A549 (cell line): ENCODE data around the gene KCNE5. TPM values are rescaled to one million over a fixed set of nuclear protein-coding genes. Genes with fewer than 3 reads are reported as not detected.
"Not testable (repeated sequence)": the region's sequence is repeated elsewhere in the genome, so short reads cannot be mapped to it uniquely, and the experiment has no call there.

ENCODE experiments used
- ATAC-seq, 2 experiments: fragments of 200-7000 bp in 1 of 2; fragments of >200 bp in 1 of 2; cut with Nextera tagmentation in 1 of 2; cut with Tn5 transposase in 1 of 2; 3 replicates each; pipeline versions ENCODE4 v1.8.0 to v1.9.1; 2018 to 2020; ENCODE audit warnings: mild to moderate bottlenecking in 1 of 2, moderate library complexity in 1 of 2
- CTCF ChIA-PET: fragments of 300-600 bp; sonication (Branson Sonifier 250); formaldehyde crosslinking; extraction: SDS; loops from one replicate; lab custom pipeline; 2021; ENCODE audit warnings: antibody characterized with exemption, inconsistent platforms; lab: Yijun Ruan, JAX
- POLR2A ChIA-PET: fragments of 350-600 bp; formaldehyde crosslinking; extraction: SDS; loops from one replicate; lab custom pipeline; 2021; ENCODE audit warnings: antibody characterized with exemption, inconsistent platforms; lab: Yijun Ruan, JAX
- DNase-seq, 2 experiments: peaks; one replicate each; pipeline versions ENCODE4 v3.0.0 to v3.0.0-alpha.2; 2011 to 2016; ENCODE audit warnings: low read depth in 1 of 2, low spot score in 1 of 2
- FAIRE-seq: peaks from 2 replicates; lab custom pipeline; 2011; peaks lifted over from hg19 to GRCh38; lab: Jason Lieb, UNC
- H3K27ac ChIP-seq, 2 experiments: fragments of >200 bp; sonication (Bioruptor Twin); formaldehyde crosslinking; 3 replicates each; pipeline ENCODE4 v1.5.1; 2016 to 2017
- H3K4me1 ChIP-seq: fragments of >200 bp; sonication (Bioruptor Twin); formaldehyde crosslinking; 3 replicates; pipeline ENCODE4 v1.6.1; 2016
- H3K4me2 ChIP-seq: fragments of >200 bp; sonication (Bioruptor Twin); formaldehyde crosslinking; 3 replicates; pipeline ENCODE4 v1.6.1; 2016
- H3K4me3 ChIP-seq: fragments of >200 bp; sonication (Bioruptor Twin); formaldehyde crosslinking; 3 replicates; pipeline ENCODE4 v1.5.1; 2016
- H3K9me3 ChIP-seq: fragments of >200 bp; sonication (Bioruptor Twin); formaldehyde crosslinking; 3 replicates; pipeline ENCODE4 v1.6.1; 2016
- BCL3 ChIP-seq: fragments of >200 bp; sonication (Bioruptor Twin); formaldehyde crosslinking; IDR thresholded peaks from 3 replicates; pipeline ENCODE4 v1.6.1; 2016
- BHLHE40 ChIP-seq: IDR thresholded peaks from 2 replicates; pipeline ENCODE4 v1.6.1; 2012; ENCODE audit warnings: low read depth, low read length, inconsistent platforms
- CBX2 ChIP-seq: fragments of 200-600 bp; sonication (generic); IDR thresholded peaks from 2 replicates; pipeline ENCODE4 v1.6.1; 2016; ENCODE audit warnings: low read depth, mild to moderate bottlenecking, borderline replicate concordance
- CBX8 ChIP-seq: fragments of 200-600 bp; sonication (generic); IDR thresholded peaks from 2 replicates; pipeline ENCODE4 v1.6.1; 2016
- CHD4 ChIP-seq: fragments of 200-600 bp; sonication (generic); IDR thresholded peaks from 2 replicates; pipeline ENCODE4 v1.6.1; 2016; ENCODE audit warnings: antibody characterized with exemption, mild to moderate bottlenecking, borderline replicate concordance
- EHF ChIP-seq: fragments of 250-450 bp; sonication (Bioruptor Pico); IDR thresholded peaks from 2 replicates; pipeline ENCODE4 v1.5.0; 2020; ENCODE audit warnings: mild to moderate bottlenecking
- EHMT2 ChIP-seq: fragments of 200-600 bp; sonication (generic); IDR thresholded peaks from 2 replicates; pipeline ENCODE4 v1.6.1; 2016; ENCODE audit warnings: antibody characterized with exemption, low read depth, mild to moderate bottlenecking, moderate library complexity
- ELK1 ChIP-seq: fragments of 150-350 bp; IDR thresholded peaks from 2 replicates; pipeline ENCODE4 v1.6.1; 2014; ENCODE audit warnings: low read depth, mild to moderate bottlenecking, low read length
- EP300 ChIP-seq, 2 experiments: fragments of >200 bp; sonication (Bioruptor Twin); formaldehyde crosslinking; IDR thresholded peaks; 2 replicates in 1 of 2; 3 replicates in 1 of 2; pipeline ENCODE4 v1.6.1; 2016 to 2017
- FOXS1 ChIP-seq: fragments of 250-450 bp; sonication (Bioruptor Pico); IDR thresholded peaks from 2 replicates; pipeline ENCODE4 v1.5.0; 2020; ENCODE audit warnings: mild to moderate bottlenecking, moderate library complexity
- HEYL ChIP-seq: fragments of 250-450 bp; sonication (Bioruptor Pico); IDR thresholded peaks from 2 replicates; pipeline ENCODE4 v1.8.0; 2021; ENCODE audit warnings: mild to moderate bottlenecking, moderate library complexity
- HOXA7 ChIP-seq: fragments of 250-450 bp; sonication (Bioruptor Pico); IDR thresholded peaks from 2 replicates; pipeline ENCODE4 v1.5.0; 2020; ENCODE audit warnings: mild to moderate bottlenecking, moderate library complexity
- HOXB5 ChIP-seq: fragments of 250-450 bp; sonication (Bioruptor Pico); IDR thresholded peaks from 2 replicates; pipeline ENCODE4 v1.5.0; 2020; ENCODE audit warnings: mild to moderate bottlenecking, moderate library complexity
- JUNB ChIP-seq: fragments of >200 bp; sonication (Bioruptor Twin); formaldehyde crosslinking; IDR thresholded peaks from 2 replicates; pipeline ENCODE4 v1.6.1; 2016
- MAX ChIP-seq: IDR thresholded peaks from 2 replicates; pipeline ENCODE4 v1.6.1; 2012
- MAZ ChIP-seq: fragments of 150-350 bp; IDR thresholded peaks from 2 replicates; pipeline ENCODE4 v1.6.1; 2014; ENCODE audit warnings: antibody characterized with exemption, low read depth, low read length, borderline replicate concordance
- PHF8 ChIP-seq: fragments of 200-600 bp; sonication (generic); IDR thresholded peaks from 2 replicates; pipeline ENCODE4 v1.6.1; 2016; ENCODE audit warnings: low read depth, mild to moderate bottlenecking, antibody characterized with exemption, moderate library complexity, borderline replicate concordance
- RCOR1 ChIP-seq: fragments of 150-350 bp; IDR thresholded peaks from 2 replicates; pipeline ENCODE4 v1.6.1; 2014; ENCODE audit warnings: antibody characterized with exemption, low read length, low read depth
- SREBF2 ChIP-seq: fragments of 450-650 bp; IDR thresholded peaks from 2 replicates; pipeline ENCODE4 v1.6.1; 2014; ENCODE audit warnings: mild to moderate bottlenecking, moderate library complexity
- TP53 ChIP-seq: fragments of 250-450 bp; sonication (Bioruptor Pico); IDR thresholded peaks from 2 replicates; pipeline ENCODE4 v1.5.0; 2021; ENCODE audit warnings: mild to moderate bottlenecking, moderate library complexity
- USF2 ChIP-seq: fragments of 450-650 bp; IDR thresholded peaks from 2 replicates; pipeline ENCODE4 v1.6.1; 2014; ENCODE audit warnings: antibody characterized with exemption
- ZC3H11A ChIP-seq: fragments of 450-650 bp; IDR thresholded peaks from 2 replicates; pipeline ENCODE4 v1.6.1; 2014; ENCODE audit warnings: antibody characterized with exemption, mild to moderate bottlenecking
- WGBS: methylation state at CpG from one replicate; pipeline ENCODE4 v1.1.6; 2017; ENCODE audit errors: missing lambda C conversion rate; 5-methylcytosine and 5-hydroxymethylcytosine counted together
- polyA plus RNA-seq, 4 experiments: library from polyadenylated mRNA; depleted of rRNA in 3 of 4; stranded (reverse); fragments of >200 nt; fragmentation: RNase III in 1 of 4; extraction: RNeasy Plus Mini Kit Qiagen cat#74134 plus additional on column Dnase treatment in 1 of 4; gene quantifications; 2 replicates in 3 of 4; 3 replicates in 1 of 4; pipeline ENCODE4 v1.2.3, GENCODE V29; 2011 to 2017

The KCNE5 gene
- polyA plus RNA-seq, 2 of the 4 experiments (the other 2 are of a cell fraction) = 0.17 to 0.23 TPM

GRCh38 chrX:109655502-109656201 lies 30.7 kb upstream of the KCNE5 start:
- ChIA-PET CTCF (no interaction called here), POLR2A (no interaction called here)
- DNase-seq (no peak), FAIRE-seq (peak; percentile 84), ATAC-seq (no peak)
- no peak overlapping the region for H3K27ac ChIP-seq
- TF ChIP-seq MAZ (no peak), CBX8 (no peak), EP300 (IDR thresholded peaks at IDR 0.05) (no peak)
- WGBS = 90% methylated on average over 4 of the region's 4 CpGs
- no peaks in the 10 kb centered on the region for H3K9me3 ChIP-seq
- no peak overlapping the region for H3K4me2 ChIP-seq
- no peaks in the 10 kb centered on the region for H3K4me1 ChIP-seq
- no peak overlapping the region for H3K4me3 ChIP-seq

GRCh38 chrX:109654516-109655109 lies 29.6 kb upstream of the KCNE5 start:
- Histone ChIP-seq H3K4me3 (no peak overlapping the region), H3K4me2 (no peak overlapping the region), H3K27ac (no peak overlapping the region), H3K4me1 (no peaks in the 10 kb centered on the region)
- ATAC-seq = no peak
- DNase-seq = no peak
- POLR2A ChIA-PET = no interaction called here
- FAIRE-seq = no peak
- TF ChIP-seq JUNB (no peak), SREBF2 (no peak), CHD4 (no peak), TP53 (CRISPR knock-in tag) (no peak), FOXS1 (CRISPR knock-in tag) (no peak), RCOR1 (no peak), ELK1 (no peak), HOXB5 (CRISPR knock-in tag) (no peak), PHF8 (no peak), USF2 (no peak)
- TF ChIP-seq, all 56 proteins: peak for 0
- CTCF ChIA-PET = no interaction called here
- H3K9me3 ChIP-seq = no peaks in the 10 kb centered on the region
- WGBS = 79% methylated on average over 5 of the region's 5 CpGs

GRCh38 chrX:109644671-109645070 lies 19.7 kb upstream of the KCNE5 start:
- H3K4me2 ChIP-seq, ATAC-seq, H3K27ac ChIP-seq, H3K4me1 ChIP-seq, DNase-seq, FAIRE-seq, H3K9me3 ChIP-seq, H3K4me3 ChIP-seq, POLR2A ChIA-PET, CTCF ChIA-PET: not testable (repeated sequence)
- 95% methylated on average over 15 of the region's 19 CpGs for WGBS

GRCh38 chrX:109643687-109644086 lies 18.7 kb upstream of the KCNE5 start:
- CTCF ChIA-PET = no interaction called here
- 65% methylated on average over 2 of the region's 2 CpGs for WGBS
- POLR2A ChIA-PET = interaction anchor here (1.0 kb wide), 1 partner anchor 107 kb away, joined by 3 read pairs; the partner anchor contains the start of gene NXT2

More at GRCh38 chrX:109643687-109644086, 18.7 kb upstream of the KCNE5 start:
- H3K4me2 ChIP-seq = no peak overlapping the region
- no peaks in the 10 kb centered on the region for H3K4me1 ChIP-seq
- TF ChIP-seq ZC3H11A (no peak), EHF (CRISPR knock-in tag) (no peak), CBX2 (no peak), JUNB (no peak), BCL3 (no peak), TP53 (CRISPR knock-in tag) (no peak), HEYL (CRISPR knock-in tag) (no peak), MAX (no peak), EP300 (IDR thresholded peaks at IDR 0.05) (no peak), USF2 (no peak), EHMT2 (no peak), HOXA7 (CRISPR knock-in tag) (no peak), BHLHE40 (no peak)
- no peak overlapping the region for H3K27ac ChIP-seq
- DNase-seq (no peak), ATAC-seq (no peak), FAIRE-seq (no peak)
- no peak overlapping the region for H3K4me3 ChIP-seq
- H3K9me3 ChIP-seq = no peaks in the 10 kb centered on the region
